SK-N-SH (cell line): ENCODE results near the gene GTF2A1L.

Experiments
- YY1 ChIP-seq: IDR thresholded peaks from 2 replicates; pipeline ENCODE4 v1.4.0; 2012; ENCODE audit warnings: low read depth, mild to moderate bottlenecking
- TF ChIP-seq, protein P1 (sequence below): fragments of 200-600 bp; sonication (generic); IDR thresholded peaks from 2 replicates; pipeline ENCODE4 v1.6.1; 2017; ENCODE audit warnings: antibody characterized with exemption, mild to moderate bottlenecking, moderate library complexity

GRCh38 chr2:48607307-48608014 is 10.2 kb upstream of the GTF2A1L start:
- TF ChIP-seq, protein P1, sequence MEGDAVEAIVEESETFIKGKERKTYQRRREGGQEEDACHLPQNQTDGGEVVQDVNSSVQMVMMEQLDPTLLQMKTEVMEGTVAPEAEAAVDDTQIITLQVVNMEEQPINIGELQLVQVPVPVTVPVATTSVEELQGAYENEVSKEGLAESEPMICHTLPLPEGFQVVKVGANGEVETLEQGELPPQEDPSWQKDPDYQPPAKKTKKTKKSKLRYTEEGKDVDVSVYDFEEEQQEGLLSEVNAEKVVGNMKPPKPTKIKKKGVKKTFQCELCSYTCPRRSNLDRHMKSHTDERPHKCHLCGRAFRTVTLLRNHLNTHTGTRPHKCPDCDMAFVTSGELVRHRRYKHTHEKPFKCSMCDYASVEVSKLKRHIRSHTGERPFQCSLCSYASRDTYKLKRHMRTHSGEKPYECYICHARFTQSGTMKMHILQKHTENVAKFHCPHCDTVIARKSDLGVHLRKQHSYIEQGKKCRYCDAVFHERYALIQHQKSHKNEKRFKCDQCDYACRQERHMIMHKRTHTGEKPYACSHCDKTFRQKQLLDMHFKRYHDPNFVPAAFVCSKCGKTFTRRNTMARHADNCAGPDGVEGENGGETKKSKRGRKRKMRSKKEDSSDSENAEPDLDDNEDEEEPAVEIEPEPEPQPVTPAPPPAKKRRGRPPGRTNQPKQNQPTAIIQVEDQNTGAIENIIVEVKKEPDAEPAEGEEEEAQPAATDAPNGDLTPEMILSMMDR, result no peak
- no peak for TF ChIP-seq YY1
